ENCODE measurements around the gene ARGLU1. TPM values are rescaled to one million over a fixed set of nuclear protein-coding genes. Genes with fewer than 3 reads are reported as not detected.

ARGLU1 gene, protein sequence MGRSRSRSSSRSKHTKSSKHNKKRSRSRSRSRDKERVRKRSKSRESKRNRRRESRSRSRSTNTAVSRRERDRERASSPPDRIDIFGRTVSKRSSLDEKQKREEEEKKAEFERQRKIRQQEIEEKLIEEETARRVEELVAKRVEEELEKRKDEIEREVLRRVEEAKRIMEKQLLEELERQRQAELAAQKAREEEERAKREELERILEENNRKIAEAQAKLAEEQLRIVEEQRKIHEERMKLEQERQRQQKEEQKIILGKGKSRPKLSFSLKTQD
- 371 and 467 TPM in 2 replicates for total RNA-seq (ENCODE audit: low replicate concordance)

GRCh38 chr13:106567474-106568298 is at the start of gene ARGLU1:
ARGLU1 (minus strand) TSS chr13:106568137; CDS start chr13:106567919, 218 bp downstream.
- Histone ChIP-seq H3K4me2 (peak within 1 kb of the TSS; percentile 99), H3K79me2 (ENCODE audit: low read depth) (peaks cover 72% of the 10 kb centered on the region), H3K4me3 (peak within 1 kb of the TSS; percentile 79), H3K27ac (peak within 1 kb of the TSS; percentile 96), H3F3A (ENCODE audit: low read depth) (peaks cover 43% of the 10 kb centered on the region), H2AFZ (replicated peaks) (peak within 1 kb of the TSS; percentile 96), H3K9me3 (ENCODE audit: low read depth) (no peaks in the 10 kb centered on the region), H4K20me1 (ENCODE audit: low read depth) (peaks cover 45% of the 10 kb centered on the region), H3K4me1 (peaks cover 49% of the 10 kb centered on the region), H3K9ac (peak within 1 kb of the TSS; percentile 97), H3K36me3 (no peaks in the 10 kb centered on the region), H3K27me3 (no peaks in the 10 kb centered on the region)
- peaks cover 34% of the 10 kb centered on the region for H3K4me1 Mint-ChIP-seq
- H3K27me3 Mint-ChIP-seq (ENCODE audit: insufficient read depth, low read depth): peaks cover 3% of the 10 kb centered on the region
- H3K27ac Mint-ChIP-seq: peak within 1 kb of the TSS; percentile 98
- H3K4me3 Mint-ChIP-seq: peak within 1 kb of the TSS; percentile 99
- H3K36me3 Mint-ChIP-seq: peaks cover 20% of the 10 kb centered on the region
- H3K9me3 Mint-ChIP-seq: peaks cover 10% of the 10 kb centered on the region
- peak; percentile 97 for DNase-seq (ENCODE audit: low spot score)
- no peak for TF ChIP-seq CTCF (IDR thresholded peaks at IDR 0.05)
- TF ChIP-seq EZH2phosphoT487 (IDR thresholded peaks at IDR 0.05): no peak
- TF ChIP-seq EZH2 (IDR thresholded peaks at IDR 0.05): no peak

DNA sequence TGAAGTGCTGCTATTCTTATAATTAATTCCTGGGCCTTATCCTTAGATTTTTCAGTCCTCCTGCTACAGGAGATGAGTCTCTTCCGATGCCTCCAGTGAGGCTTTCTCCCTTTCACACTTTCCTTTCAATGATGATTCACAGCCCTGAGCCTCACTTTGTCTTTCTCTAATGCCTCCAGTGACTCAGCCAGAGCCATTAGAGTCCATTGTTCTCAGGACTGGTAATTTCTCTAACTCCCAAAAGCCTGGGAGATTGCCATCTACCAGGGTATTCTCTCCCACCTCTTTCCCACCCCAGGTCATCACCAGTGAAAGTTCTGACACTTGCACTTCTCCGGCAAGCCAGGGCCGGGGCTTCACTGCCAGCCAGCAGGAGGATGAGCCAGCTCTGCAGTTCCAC is 49.6 kb upstream of the ARGLU1 start:
- DNase-seq (ENCODE audit: low spot score): peak; percentile 61
- peak overlapping the region; percentile 57 for H3K27ac ChIP-seq
- peaks cover 10% of the 10 kb centered on the region for H3F3A ChIP-seq (ENCODE audit: low read depth)
- H3K4me1 ChIP-seq: peaks cover 12% of the 10 kb centered on the region
- H2AFZ ChIP-seq (replicated peaks): no peak overlapping the region
- Mint-ChIP-seq H3K4me1 (peaks cover 13% of the 10 kb centered on the region), H3K9me3 (no peaks in the 10 kb centered on the region), H3K27ac (no peak overlapping the region), H3K36me3 (no peaks in the 10 kb centered on the region), H3K4me3 (no peak overlapping the region), H3K27me3 (ENCODE audit: insufficient read depth, low read depth) (peaks cover 7% of the 10 kb centered on the region)
- no peak overlapping the region for H3K4me3 ChIP-seq
- H3K9ac ChIP-seq: no peak overlapping the region
- TF ChIP-seq EZH2 (IDR thresholded peaks at IDR 0.05): no peak
- TF ChIP-seq EZH2phosphoT487 (IDR thresholded peaks at IDR 0.05): no peak
- no peak for TF ChIP-seq CTCF (IDR thresholded peaks at IDR 0.05)
- H4K20me1 ChIP-seq (ENCODE audit: low read depth): no peaks in the 10 kb centered on the region
- no peaks in the 10 kb centered on the region for H3K9me3 ChIP-seq (ENCODE audit: low read depth)
- H3K27me3 ChIP-seq: no peaks in the 10 kb centered on the region
- H3K4me2 ChIP-seq: no peak overlapping the region
- no peaks in the 10 kb centered on the region for H3K79me2 ChIP-seq (ENCODE audit: low read depth)
- H3K36me3 ChIP-seq: no peaks in the 10 kb centered on the region

- Mint-ChIP-seq H3K27me3 (ENCODE audit: insufficient read depth, low read depth) (peaks cover 7% of the 10 kb centered on the region), H3K27ac (no peak overlapping the region), H3K9me3 (no peaks in the 10 kb centered on the region), H3K36me3 (no peaks in the 10 kb centered on the region), H3K4me1 (peaks cover 13% of the 10 kb centered on the region), H3K4me3 (no peak overlapping the region)
- H4K20me1 ChIP-seq (ENCODE audit: low read depth): no peaks in the 10 kb centered on the region
- no peak overlapping the region for H3K27ac ChIP-seq
- TF ChIP-seq EZH2 (IDR thresholded peaks at IDR 0.05): no peak
- TF ChIP-seq EZH2phosphoT487 (IDR thresholded peaks at IDR 0.05): no peak
- TF ChIP-seq CTCF (IDR thresholded peaks at IDR 0.05): no peak
- H3K4me1 ChIP-seq: peaks cover 6% of the 10 kb centered on the region
- peaks cover 10% of the 10 kb centered on the region for H3F3A ChIP-seq (ENCODE audit: low read depth)
- H2AFZ ChIP-seq (replicated peaks): no peak overlapping the region
- H3K36me3 ChIP-seq: no peaks in the 10 kb centered on the region
- no peaks in the 10 kb centered on the region for H3K27me3 ChIP-seq
- H3K79me2 ChIP-seq (ENCODE audit: low read depth): no peaks in the 10 kb centered on the region
- H3K9ac ChIP-seq: no peak overlapping the region
- H3K4me3 ChIP-seq: no peak overlapping the region
- H3K9me3 ChIP-seq (ENCODE audit: low read depth): no peaks in the 10 kb centered on the region
- no peak for DNase-seq (ENCODE audit: low spot score)
- no peak overlapping the region for H3K4me2 ChIP-seq
These were observed 48.8 kb upstream of the ARGLU1 start for GRCh38 chr13:106616729-106617128.

All from neural progenitor cell (in vitro differentiated cells).